A673 (cell line): Measurements from ENCODE around the gene KRTAP20-1. TPM values are rescaled to one million over a fixed set of nuclear protein-coding genes. Genes with fewer than 3 reads are reported as not detected.

Experiments used
- BruUV-seq: library from RNA; stranded (reverse); fragments of 400-500 nt; replicated peaks from 2 replicates; lab custom pipeline; 2021; lab: Mats Ljungman, UMichigan
- CTCF ChIA-PET: fragments of 300-600 bp; sonication (Branson Sonifier 250); formaldehyde crosslinking; loops from one replicate; lab custom pipeline; 2022; ENCODE audit warnings: antibody characterized with exemption; lab: Charles Lee
- POLR2A ChIA-PET: fragments of 300-600 bp; sonication (Branson Sonifier 250); formaldehyde crosslinking; loops from one replicate; lab custom pipeline; 2022; ENCODE audit warnings: antibody characterized with exemption; ENCODE audit not compliant: low non-redundant PET; lab: Charles Lee
- DNase-seq: peaks from one replicate; pipeline ENCODE4 v3.0.0-alpha.2; 2015; ENCODE audit warnings: low spot score
- H3K27ac ChIP-seq: fragments of 200-600 bp; sonication (generic); 2 replicates; pipeline ENCODE4 v1.5.1; 2016; ENCODE audit warnings: mixed run types, low read depth, mild to moderate bottlenecking, mixed read lengths, antibody characterized with exemption, low read length; ENCODE audit not compliant: poor library complexity, severe bottlenecking
- H3K27me3 ChIP-seq: fragments of 200-600 bp; sonication (generic); replicated peaks from 2 replicates; pipeline ENCODE4 v1.6.1; 2017; ENCODE audit warnings: mixed run types, low read depth, mild to moderate bottlenecking, mixed read lengths, antibody characterized with exemption, low read length; ENCODE audit not compliant: insufficient read depth, poor library complexity
- H3K36me3 ChIP-seq: fragments of 200-600 bp; sonication (generic); 2 replicates; pipeline ENCODE4 v1.6.1; 2016; ENCODE audit warnings: mixed run types, mild to moderate bottlenecking, mixed read lengths, antibody characterized with exemption, low read length; ENCODE audit not compliant: insufficient read depth, poor library complexity, severe bottlenecking
- H3K4me1 ChIP-seq: fragments of 200-600 bp; sonication (generic); 2 replicates; pipeline ENCODE4 v1.6.1; 2017; ENCODE audit warnings: mixed run types, mild to moderate bottlenecking, mixed read lengths, antibody characterized with exemption, low read length; ENCODE audit not compliant: insufficient read depth, poor library complexity, severe bottlenecking
- H3K4me3 ChIP-seq: fragments of 200-600 bp; sonication (generic); 2 replicates; pipeline ENCODE4 v1.5.1; 2016; ENCODE audit warnings: low read depth, mixed run types, mild to moderate bottlenecking, mixed read lengths, low read length; ENCODE audit not compliant: poor library complexity, severe bottlenecking
- H3K9me3 ChIP-seq: fragments of 200-600 bp; sonication (generic); 2 replicates; pipeline ENCODE4 v1.6.1; 2016; ENCODE audit warnings: mixed run types, low read depth, mild to moderate bottlenecking, mixed read lengths, antibody characterized with exemption, low read length; ENCODE audit not compliant: poor library complexity, severe bottlenecking
- CTCF ChIP-seq: fragments of 300-800, 200-600 bp; sonication (generic); conservative IDR thresholded peaks from 2 replicates; pipeline ENCODE4 v1.5.1; 2017; ENCODE audit warnings: low read depth, mild to moderate bottlenecking, antibody characterized with exemption, low read length, moderate library complexity, mixed read lengths
- EZH2 ChIP-seq: fragments of 200-600 bp; sonication (generic); IDR thresholded peaks from 2 replicates; pipeline ENCODE4 v1.6.1; 2017; ENCODE audit warnings: borderline replicate concordance, low read depth, mild to moderate bottlenecking, mixed read lengths, antibody characterized with exemption, low read length; ENCODE audit not compliant: poor library complexity, severe bottlenecking
- intact Hi-C: fragments of 100-400 bp; cut with micrococcal nuclease; formaldehyde crosslinking; loops from one replicate; pipeline ENCODE4 v1.10.0; 2022; ENCODE audit not compliant: unreplicated experiment
- total RNA-seq: library from RNA; stranded (reverse); gene quantifications from 2 replicates; pipeline ENCODE4 v1.2.3, GENCODE V29; 2021

The KRTAP20-1 gene
- total RNA-seq, 1 experiment from 2014 or later, result not detected

- Histone ChIP-seq H3K27me3 (peaks cover 3% of the 10 kb centered on the region), H3K27ac (no peak overlapping the region), H3K4me3 (no peak overlapping the region), H3K9me3 (no peaks in the 10 kb centered on the region), H3K36me3 (no peaks in the 10 kb centered on the region), H3K4me1 (no peaks in the 10 kb centered on the region)
- intact Hi-C loops, result no loop called here
- DNase-seq, result no peak
- TF ChIP-seq EZH2, result no peak
- CTCF ChIA-PET, result no interaction called here
- POLR2A ChIA-PET, result no interaction called here
- BruUV-seq, result no TSS peak
Measured at GRCh38 chr21:30579346-30579745, 36.9 kb upstream of the KRTAP20-1 start.

GRCh38 chr21:30580132-30580531, 36.1 kb upstream of the KRTAP20-1 start:
- no peak for DNase-seq
- Histone ChIP-seq H3K4me1 (no peaks in the 10 kb centered on the region), H3K27me3 (peaks cover 3% of the 10 kb centered on the region), H3K27ac (no peak overlapping the region), H3K4me3 (no peak overlapping the region), H3K36me3 (no peaks in the 10 kb centered on the region), H3K9me3 (peaks cover 4% of the 10 kb centered on the region)
- BruUV-seq, result no TSS peak
- TF ChIP-seq EZH2, result no peak
- TF ChIP-seq CTCF, result no peak
- POLR2A ChIA-PET, result no interaction called here
- intact Hi-C loops, result no loop called here
- CTCF ChIA-PET, result no interaction called here

DNA sequence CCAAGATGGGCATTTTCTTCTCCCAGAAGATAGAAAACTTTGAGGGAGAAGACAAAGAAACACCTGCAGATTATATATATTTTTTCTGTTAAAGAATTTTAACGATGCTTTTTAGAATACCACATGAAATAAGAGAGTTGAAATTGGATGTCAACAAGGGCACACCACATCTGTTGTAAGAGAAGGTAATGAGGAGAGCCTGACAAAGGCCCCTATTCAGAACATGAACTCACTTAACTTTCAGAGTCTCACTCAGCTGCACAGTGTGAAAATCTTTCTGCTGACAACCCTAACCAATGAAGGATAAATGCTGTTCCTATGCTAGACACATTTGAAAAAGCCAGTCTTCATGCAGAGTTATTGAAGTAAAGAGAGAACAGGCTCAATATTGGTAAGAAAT, 33.4 kb upstream of the KRTAP20-1 start:
- H3K27me3 ChIP-seq, result peaks cover 3% of the 10 kb centered on the region
- CTCF ChIA-PET, result interaction anchor here (0.6 kb wide), 1 partner anchor 13 kb away, joined by 3 read pairs; no protein-coding TSS in a partner anchor
- peaks cover 4% of the 10 kb centered on the region for H3K9me3 ChIP-seq
- no peak for TF ChIP-seq CTCF
- no peak for TF ChIP-seq EZH2
- no peak overlapping the region for H3K4me3 ChIP-seq
- H3K4me1 ChIP-seq, result no peaks in the 10 kb centered on the region
- intact Hi-C loops, result no loop called here
- no peaks in the 10 kb centered on the region for H3K36me3 ChIP-seq
- no peak overlapping the region for H3K27ac ChIP-seq
- POLR2A ChIA-PET, result no interaction called here
- no peak for DNase-seq
- no TSS peak for BruUV-seq

- POLR2A ChIA-PET, result no interaction called here
- intact Hi-C loops, result no loop called here
- Histone ChIP-seq H3K27ac (no peak within 1 kb of the TSS), H3K4me3 (no peak within 1 kb of the TSS), H3K27me3 (no peaks in the 10 kb centered on the region), H3K36me3 (no peaks in the 10 kb centered on the region), H3K4me1 (no peaks in the 10 kb centered on the region), H3K9me3 (no peaks in the 10 kb centered on the region)
- no peak for TF ChIP-seq CTCF
- no TSS peak for BruUV-seq
- CTCF ChIA-PET, result no interaction called here
- no peak for DNase-seq
Measured at GRCh38 chr21:30590297-30590696, 25.9 kb upstream of the KRTAP20-1 start, which contains the start of gene KRTAP22-2. TSS of gene KRTAP22-2 (minus strand) at chr21:30590397.
